GM18508 (cell line): ENCODE results near the gene SPRING1.
"Not testable (repeated sequence)": the region's sequence is repeated elsewhere in the genome, so short reads cannot be mapped to it uniquely, and the experiment has no call there.

ENCODE experiments used
- ATAC-seq: cut with Tn5 transposase; IDR thresholded peaks from one replicate; pipeline ENCODE4 v1.9.1; 2021; ENCODE audit warnings: moderate number of reproducible peaks; ENCODE audit not compliant: insufficient read depth, unreplicated experiment

Gene SPRING1, protein sequence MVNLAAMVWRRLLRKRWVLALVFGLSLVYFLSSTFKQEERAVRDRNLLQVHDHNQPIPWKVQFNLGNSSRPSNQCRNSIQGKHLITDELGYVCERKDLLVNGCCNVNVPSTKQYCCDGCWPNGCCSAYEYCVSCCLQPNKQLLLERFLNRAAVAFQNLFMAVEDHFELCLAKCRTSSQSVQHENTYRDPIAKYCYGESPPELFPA

GRCh38 chr12:116737774-116738657, at the start of gene SPRING1, which contains the start of gene RNFT2:
SPRING1 (minus strand) TSS chr12:116738069; CDS start chr12:116737900, 169 bp downstream.
RNFT2 (plus strand) TSS chr12:116738315; CDS start chr12:116740498, 2,183 bp downstream.
- ATAC-seq = peak; percentile 95

DNA sequence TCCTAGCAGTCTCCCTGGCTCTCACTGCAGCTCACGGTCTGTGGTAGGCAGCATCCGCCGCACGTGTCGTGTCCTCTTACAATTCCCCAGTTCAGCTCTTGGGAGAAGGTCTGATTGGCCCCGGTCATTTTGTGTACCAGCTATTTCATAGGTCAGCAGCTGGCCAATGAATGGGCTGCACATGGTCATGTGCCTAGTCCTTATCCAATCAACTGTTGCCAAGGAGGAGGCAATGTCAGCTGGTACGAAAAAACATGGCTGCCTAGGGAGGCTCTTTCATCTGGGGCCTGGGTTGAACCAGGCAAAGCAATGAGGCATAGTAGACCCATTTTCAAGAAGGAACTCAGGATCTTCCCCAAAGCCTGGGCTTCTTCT, 46.4 kb upstream of the SPRING1 start:
- ATAC-seq = no peak

GRCh38 chr12:116783525-116784237, 45.8 kb upstream of the SPRING1 start:
- no peak for ATAC-seq

GRCh38 chr12:116780942-116781341, 43.1 kb upstream of the SPRING1 start:
- ATAC-seq = no peak

- ATAC-seq = no peak
These were observed 41.7 kb upstream of the SPRING1 start for GRCh38 chr12:116779597-116779996.

- no peak for ATAC-seq
These were observed 39.4 kb upstream of the SPRING1 start for GRCh38 chr12:116777245-116777644.

GRCh38 chr12:116774020-116774419, 36.2 kb upstream of the SPRING1 start:
- no peak for ATAC-seq

DNA sequence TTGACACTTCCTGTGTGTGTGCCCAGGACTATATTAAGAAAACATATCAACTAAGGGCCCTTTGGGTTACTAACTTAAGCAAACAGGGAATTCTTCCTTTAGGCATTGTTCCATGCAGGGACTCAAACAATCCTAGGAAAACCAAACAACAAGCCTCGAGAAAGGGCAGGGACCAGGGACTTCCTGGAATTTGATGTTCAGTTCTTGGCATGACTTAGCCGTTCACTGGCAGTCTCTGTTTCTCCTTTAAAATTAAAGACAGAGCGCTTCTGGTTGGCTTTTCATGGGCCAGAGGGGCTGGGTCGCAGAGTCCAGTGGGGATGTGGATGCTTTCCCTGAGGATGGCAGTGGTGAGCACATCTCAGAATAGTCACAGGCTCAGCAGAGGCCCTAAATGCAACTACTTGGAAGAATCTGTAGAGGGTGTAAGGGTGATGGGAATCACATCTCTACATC, 35.4 kb upstream of the SPRING1 start:
- no peak for ATAC-seq

GRCh38 chr12:116771651-116772050, 33.8 kb upstream of the SPRING1 start:
- no peak for ATAC-seq

DNA sequence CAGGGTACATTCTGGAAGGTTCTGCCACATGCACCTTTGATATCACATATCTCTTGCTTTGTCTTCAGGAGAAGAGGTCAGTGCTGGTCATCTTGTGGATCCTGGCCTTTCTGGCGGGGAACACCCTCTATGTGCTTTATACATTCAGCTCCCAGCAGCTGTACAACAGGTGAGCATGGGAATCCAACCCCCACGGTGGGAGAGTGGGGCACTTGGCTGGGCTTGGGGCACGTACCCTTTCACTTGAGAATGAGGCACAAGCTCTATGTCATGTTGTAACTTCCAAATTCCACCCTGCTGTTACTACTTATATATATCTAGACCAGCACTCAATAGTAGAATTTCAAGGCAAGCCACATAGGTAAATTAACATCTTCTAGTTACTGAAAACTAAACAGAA, 28.9 kb upstream of the SPRING1 start:
- ATAC-seq = no peak

- ATAC-seq = no peak
These were observed 28.4 kb upstream of the SPRING1 start for GRCh38 chr12:116766285-116766684.

- ATAC-seq = no peak
These were observed 27.4 kb upstream of the SPRING1 start for GRCh38 chr12:116765271-116765670.

DNA sequence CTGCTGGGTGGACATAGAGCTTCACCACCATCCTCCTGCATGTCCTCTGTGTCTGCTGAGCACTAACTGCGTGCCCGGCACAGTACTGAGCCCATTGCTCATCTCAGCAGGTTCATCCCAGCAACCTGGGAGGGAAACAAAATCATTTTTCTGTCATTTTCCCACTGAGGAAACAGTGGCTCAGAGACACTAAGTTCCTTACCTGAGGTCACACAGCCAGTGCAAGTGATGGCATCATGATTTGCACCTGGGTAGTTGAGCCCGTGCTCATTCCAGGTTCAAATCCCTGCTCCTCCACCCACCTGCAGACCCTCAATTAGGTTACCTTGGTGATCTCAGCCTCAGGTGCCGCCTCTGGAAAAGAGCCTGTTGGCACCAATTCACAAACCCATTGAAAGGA, 23.6 kb upstream of the SPRING1 start:
- ATAC-seq = no peak

- no peak for ATAC-seq
These were observed 22.8 kb upstream of the SPRING1 start for GRCh38 chr12:116760622-116761020.

DNA sequence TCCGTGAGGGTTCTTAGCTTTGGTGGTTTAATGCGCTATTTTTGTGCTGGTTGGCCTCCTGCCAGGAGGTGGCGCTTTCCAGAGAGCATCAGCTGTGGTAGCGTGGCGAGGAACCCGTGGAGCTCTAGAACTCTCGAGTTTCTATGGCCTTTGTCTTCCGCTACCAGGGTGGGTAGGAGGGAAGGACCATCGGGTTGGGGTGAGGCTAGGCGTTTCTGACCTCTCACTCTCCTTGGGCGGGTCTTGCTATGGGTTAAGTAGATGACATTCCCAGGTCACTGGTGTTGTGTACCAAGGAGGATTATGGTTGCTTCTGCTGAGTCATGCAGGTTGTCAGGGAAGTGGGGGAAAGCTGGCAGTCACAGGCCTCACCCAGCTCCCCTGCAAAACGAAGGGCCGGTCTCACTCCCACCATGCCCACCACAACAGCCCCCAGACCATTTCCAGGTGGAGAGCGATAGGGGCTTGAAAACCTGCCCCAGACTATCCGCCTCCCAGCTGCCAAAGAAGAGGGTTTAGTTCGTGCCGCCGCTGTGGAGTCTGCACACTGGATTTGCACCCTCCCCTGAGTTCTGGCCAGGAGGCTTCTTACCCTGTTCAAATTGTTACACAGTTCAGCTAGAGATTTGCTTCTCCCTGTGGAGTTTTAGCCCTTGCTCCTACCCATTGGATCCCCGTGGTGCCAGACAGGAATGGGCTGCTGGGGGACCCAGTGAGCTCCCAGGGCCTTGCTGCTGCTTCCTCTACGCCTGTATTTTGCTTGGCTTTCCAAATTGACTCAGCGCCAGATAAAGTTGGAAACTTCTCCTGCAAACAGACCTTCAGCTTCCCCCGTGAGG, 22.1 kb upstream of the SPRING1 start:
- ATAC-seq = no peak

GRCh38 chr12:116754783-116755182, 16.9 kb upstream of the SPRING1 start:
- ATAC-seq = not testable (repeated sequence)

- ATAC-seq = not testable (repeated sequence)
These were observed 16.2 kb upstream of the SPRING1 start for GRCh38 chr12:116754097-116754496.

- ATAC-seq = no peak
These were observed 12.4 kb upstream of the SPRING1 start for GRCh38 chr12:116750298-116750697.

DNA sequence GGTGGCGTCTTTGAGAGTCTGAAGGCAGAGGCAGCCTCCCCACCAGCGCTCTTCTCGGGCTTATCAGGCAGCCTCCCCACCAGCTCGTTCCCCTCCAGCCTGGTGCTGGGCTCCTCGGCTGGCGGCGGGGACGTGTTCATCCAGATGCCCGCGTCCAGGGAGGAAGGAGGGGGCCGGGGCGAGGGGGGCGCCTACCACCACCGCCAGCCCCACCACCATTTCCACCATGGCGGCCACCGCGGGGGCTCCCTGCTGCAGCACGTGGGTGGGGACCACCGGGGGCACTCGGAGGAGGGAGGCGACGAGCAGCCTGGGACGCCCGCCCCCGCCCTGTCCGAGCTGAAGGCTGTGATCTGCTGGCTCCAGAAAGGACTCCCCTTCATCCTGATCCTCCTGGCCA, 12.0 kb upstream of the SPRING1 start:
- ATAC-seq = no peak

- no peak for ATAC-seq
These were observed 7.7 kb upstream of the SPRING1 start for GRCh38 chr12:116745554-116745953.
